ENCODE measurements around the gene UBLCP1.

UBLCP1 gene

GRCh38 chr5:159316519-159317383 is 53.7 kb downstream of the UBLCP1 start:
- H3K4me3 ChIP-seq (ENCODE audit: low read depth, low read length): no peak overlapping the region
- TF ChIP-seq, protein P1, sequence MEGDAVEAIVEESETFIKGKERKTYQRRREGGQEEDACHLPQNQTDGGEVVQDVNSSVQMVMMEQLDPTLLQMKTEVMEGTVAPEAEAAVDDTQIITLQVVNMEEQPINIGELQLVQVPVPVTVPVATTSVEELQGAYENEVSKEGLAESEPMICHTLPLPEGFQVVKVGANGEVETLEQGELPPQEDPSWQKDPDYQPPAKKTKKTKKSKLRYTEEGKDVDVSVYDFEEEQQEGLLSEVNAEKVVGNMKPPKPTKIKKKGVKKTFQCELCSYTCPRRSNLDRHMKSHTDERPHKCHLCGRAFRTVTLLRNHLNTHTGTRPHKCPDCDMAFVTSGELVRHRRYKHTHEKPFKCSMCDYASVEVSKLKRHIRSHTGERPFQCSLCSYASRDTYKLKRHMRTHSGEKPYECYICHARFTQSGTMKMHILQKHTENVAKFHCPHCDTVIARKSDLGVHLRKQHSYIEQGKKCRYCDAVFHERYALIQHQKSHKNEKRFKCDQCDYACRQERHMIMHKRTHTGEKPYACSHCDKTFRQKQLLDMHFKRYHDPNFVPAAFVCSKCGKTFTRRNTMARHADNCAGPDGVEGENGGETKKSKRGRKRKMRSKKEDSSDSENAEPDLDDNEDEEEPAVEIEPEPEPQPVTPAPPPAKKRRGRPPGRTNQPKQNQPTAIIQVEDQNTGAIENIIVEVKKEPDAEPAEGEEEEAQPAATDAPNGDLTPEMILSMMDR (IDR thresholded peaks at IDR 0.05; ENCODE audit: low read depth, low read length): peak; percentile 62

DNA sequence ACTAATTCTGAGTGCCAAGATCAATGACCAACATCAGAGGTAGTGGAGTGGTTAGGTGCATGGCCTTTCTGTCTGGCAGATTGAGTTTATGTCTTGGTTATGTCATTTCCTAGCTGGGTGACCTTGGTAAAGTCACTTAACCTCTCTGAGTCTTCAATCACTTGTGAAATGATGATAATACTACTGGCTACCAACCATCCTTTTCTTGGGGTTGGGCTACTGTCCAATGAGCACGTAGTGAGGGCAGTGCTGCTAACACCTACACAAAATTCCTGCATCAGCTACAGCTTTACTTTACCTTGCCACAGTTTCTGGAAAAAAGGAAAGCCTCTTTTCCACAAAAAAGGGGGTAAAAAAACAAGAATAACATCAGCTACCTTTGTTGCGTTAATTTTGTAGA is 54.8 kb downstream of the UBLCP1 start:
- TF ChIP-seq, protein P1 (IDR thresholded peaks at IDR 0.05; ENCODE audit: low read depth, low read length): no peak
- no peak overlapping the region for H3K4me3 ChIP-seq (ENCODE audit: low read depth, low read length)

GRCh38 chr5:159318448-159318847 is 55.4 kb downstream of the UBLCP1 start:
- TF ChIP-seq, protein P1 (IDR thresholded peaks at IDR 0.05; ENCODE audit: low read depth, low read length): no peak
- H3K4me3 ChIP-seq (ENCODE audit: low read depth, low read length): no peak overlapping the region

DNA sequence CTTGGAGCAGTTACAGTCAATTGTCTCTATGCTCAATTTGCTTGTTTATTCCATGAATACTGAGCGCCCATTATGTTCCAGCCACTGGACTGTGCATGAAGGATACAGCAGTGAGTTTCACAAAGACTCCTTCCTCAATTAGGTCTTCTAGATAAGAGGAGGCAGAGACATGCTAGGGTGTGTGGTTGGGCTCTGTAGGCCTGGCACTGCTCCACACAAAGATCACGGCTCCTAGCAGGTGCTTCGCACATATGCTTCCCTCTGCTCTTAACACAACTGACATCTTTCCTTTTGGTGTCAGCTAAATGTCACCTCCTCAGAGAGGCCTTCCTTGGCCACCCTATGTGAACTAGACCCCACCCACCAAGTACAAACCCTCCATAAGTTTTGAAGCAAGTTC is 56.3 kb downstream of the UBLCP1 start:
- no peak overlapping the region for H3K4me3 ChIP-seq (ENCODE audit: low read depth, low read length)
- TF ChIP-seq, protein P1 (IDR thresholded peaks at IDR 0.05; ENCODE audit: low read depth, low read length): no peak

DNA sequence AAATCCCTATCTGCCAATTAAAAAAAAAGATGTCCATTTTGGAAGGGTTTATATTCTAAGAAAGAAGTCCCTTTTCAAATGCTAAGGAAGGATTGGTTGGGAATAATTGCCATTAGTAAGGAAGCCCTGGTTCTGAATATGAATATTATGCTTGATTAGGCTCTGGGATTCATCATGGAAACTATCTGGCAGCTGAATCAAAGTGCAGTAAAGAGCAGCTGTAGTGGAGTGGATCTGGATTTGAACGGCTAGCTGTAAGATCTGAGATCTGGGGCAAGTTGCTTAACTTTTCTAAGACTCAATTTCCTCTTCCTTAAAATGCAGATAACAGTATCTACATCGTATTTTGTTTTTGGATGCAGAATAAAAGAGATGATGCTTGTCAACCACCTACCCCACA is 56.7 kb downstream of the UBLCP1 start:
- H3K4me3 ChIP-seq (ENCODE audit: low read depth, low read length): no peak overlapping the region
- TF ChIP-seq, protein P1 (IDR thresholded peaks at IDR 0.05; ENCODE audit: low read depth, low read length): no peak

GRCh38 chr5:159322180-159322579 is 59.1 kb downstream of the UBLCP1 start:
- TF ChIP-seq, protein P1 (IDR thresholded peaks at IDR 0.05; ENCODE audit: low read depth, low read length): no peak
- no peak overlapping the region for H3K4me3 ChIP-seq (ENCODE audit: low read depth, low read length)

DNA sequence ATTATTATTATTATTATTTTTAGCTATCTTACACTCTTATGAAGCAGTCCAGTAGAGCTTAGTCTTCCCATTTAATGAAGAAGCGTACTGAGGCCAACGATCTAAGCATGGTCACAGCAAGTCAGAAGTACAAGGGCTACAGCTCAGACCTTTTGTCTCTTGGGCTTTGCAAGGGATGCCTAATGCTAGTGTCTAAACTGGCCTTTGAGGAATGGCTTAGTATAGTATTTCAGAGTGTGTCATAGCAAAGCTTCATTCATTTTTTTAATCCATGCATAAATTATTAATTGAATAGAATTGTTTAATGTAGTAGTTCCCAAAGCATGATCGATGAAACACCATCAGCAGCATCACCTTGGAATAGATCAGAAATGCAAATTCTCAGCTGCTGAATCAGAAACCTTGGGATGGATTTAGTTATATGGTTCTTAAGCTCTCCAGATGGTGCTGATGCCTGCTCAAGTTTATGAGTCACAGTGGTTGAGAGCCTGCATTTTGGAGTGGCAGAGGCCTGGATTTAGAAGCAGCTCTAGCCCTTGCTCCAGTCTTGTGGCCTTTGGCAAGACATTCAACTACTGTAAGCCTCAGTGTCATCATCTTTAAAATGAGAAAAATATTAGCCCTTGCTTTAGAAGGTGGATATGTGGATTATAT is 61.1 kb downstream of the UBLCP1 start:
- TF ChIP-seq, protein P1 (IDR thresholded peaks at IDR 0.05; ENCODE audit: low read depth, low read length): no peak
- H3K4me3 ChIP-seq (ENCODE audit: low read depth, low read length): no peak overlapping the region

All from WI38 (cell line).